Gastroesophageal sphincter (tissue), 4 donors: Measurements from ENCODE around the gene TBC1D24. TPM values are rescaled to one million over a fixed set of nuclear protein-coding genes. Genes with fewer than 3 reads are reported as not detected.

Experiments
- ATAC-seq: fragments of 150-250 bp; one replicate; pipeline ENCODE4 v1.9.1; 2016; ENCODE audit warnings: mild to moderate bottlenecking, moderate library complexity
- H3K27ac ChIP-seq, 4 donors: fragments of 200-600 bp; sonication (generic) in 3 of 4; 1 replicate in 3 of 4; 2 replicates in 1 of 4; pipeline ENCODE4 v1.5.1; 2016 to 2019
- H3K27me3 ChIP-seq: fragments of 200-600 bp; sonication (generic); one replicate; pipeline ENCODE4 v1.5.1; 2019
- H3K36me3 ChIP-seq, 2 donors: fragments of 200-600 bp; sonication (generic); one replicate each; pipeline ENCODE4 v1.5.1; 2019; ENCODE audit warnings: control low read depth in 1 of 2
- H3K4me1 ChIP-seq, 3 donors: fragments of 200-600 bp; sonication (generic); 1 replicate in 2 of 3; 2 replicates in 1 of 3; pipeline ENCODE4 v1.5.1; 2016 to 2019; ENCODE audit warnings: control low read depth in 2 of 3
- H3K4me3 ChIP-seq, 2 donors: fragments of 200-600 bp; sonication (generic); one replicate each; pipeline ENCODE4 v1.5.1; 2019; ENCODE audit warnings: mild to moderate bottlenecking in 1 of 2, moderate library complexity in 1 of 2
- H3K9me3 ChIP-seq, 3 donors: fragments of 200-600 bp; sonication (generic); one replicate each; pipeline ENCODE4 v1.5.1; 2017 to 2019; ENCODE audit warnings: control low read depth in 2 of 3
- CTCF ChIP-seq, 4 experiments: fragments of 200-600 bp in 2 of 4; fragments of 450-650 bp in 2 of 4; sonication (generic) in 1 of 4; IDR thresholded peaks; one replicate each; pipeline ENCODE4 v1.5.1; 2017 to 2019; ENCODE audit warnings: antibody characterized with exemption in 4 of 4, mild to moderate bottlenecking in 2 of 4, moderate library complexity in 2 of 4
- EP300 ChIP-seq: sonication (generic); formaldehyde crosslinking; IDR thresholded peaks from one replicate; pipeline ENCODE4 v1.6.1; 2017; ENCODE audit warnings: antibody characterized with exemption, mild to moderate bottlenecking
- POLR2A ChIP-seq, 2 donors: fragments of 450-650 bp; IDR thresholded peaks; one replicate each; pipeline ENCODE4 v1.6.1; 2017; ENCODE audit warnings: antibody characterized with exemption in 2 of 2, mild to moderate bottlenecking in 2 of 2, moderate library complexity in 1 of 2
- POLR2AphosphoS5 ChIP-seq: sonication (generic); formaldehyde crosslinking; IDR thresholded peaks from one replicate; pipeline ENCODE4 v1.6.1; 2017; ENCODE audit warnings: antibody characterized with exemption
- WGBS, 2 donors: methylation state at CpG; one replicate each; pipeline ENCODE4 v1.1.5; 2018; ENCODE audit warnings: low coverage in 1 of 2; 5-methylcytosine and 5-hydroxymethylcytosine counted together
- total RNA-seq, 4 donors: library from RNA; depleted of rRNA; stranded (reverse); fragments of >200 nt; gene quantifications; one replicate each; pipeline ENCODE4 v1.1.0, GENCODE V29; 2016

The TBC1D24 gene
- total RNA-seq, 4 donors from 2014 or later = 6.2 to 18.4 (median 14.2) TPM

- no peaks in the 10 kb centered on the region for H3K27me3 ChIP-seq
- peak within 1 kb of the TSS; percentile 39 to 78 for H3K4me3 ChIP-seq
- H3K9me3 ChIP-seq = no peaks in the 10 kb centered on the region
- TF ChIP-seq POLR2A (IDR thresholded peaks at IDR 0.05) = peak; percentile 44 to 67
- peak; percentile 83 for TF ChIP-seq POLR2AphosphoS5
- no peak for TF ChIP-seq CTCF (IDR thresholded peaks at IDR 0.05)
- WGBS, 2 donors = no CpG with 5 or more reads among the region's 83 CpGs
- H3K27ac ChIP-seq = peak within 1 kb of the TSS; percentile 57 to 98 (median 96)
- peak; percentile 92 for ATAC-seq
- H3K4me1 ChIP-seq = peaks cover 0 to 71% (median 51%) of the 10 kb centered on the region in 3 donors
- H3K36me3 ChIP-seq = peaks cover 0 to 43% of the 10 kb centered on the region in 2 donors
These were observed 45.3 kb downstream of the TBC1D24 start, which contains the start of gene AMDHD2 for GRCh38 chr16:2520097-2520783. AMDHD2 (plus strand) TSS chr16:2520371; CDS start chr16:2520459, 88 bp downstream.

DNA sequence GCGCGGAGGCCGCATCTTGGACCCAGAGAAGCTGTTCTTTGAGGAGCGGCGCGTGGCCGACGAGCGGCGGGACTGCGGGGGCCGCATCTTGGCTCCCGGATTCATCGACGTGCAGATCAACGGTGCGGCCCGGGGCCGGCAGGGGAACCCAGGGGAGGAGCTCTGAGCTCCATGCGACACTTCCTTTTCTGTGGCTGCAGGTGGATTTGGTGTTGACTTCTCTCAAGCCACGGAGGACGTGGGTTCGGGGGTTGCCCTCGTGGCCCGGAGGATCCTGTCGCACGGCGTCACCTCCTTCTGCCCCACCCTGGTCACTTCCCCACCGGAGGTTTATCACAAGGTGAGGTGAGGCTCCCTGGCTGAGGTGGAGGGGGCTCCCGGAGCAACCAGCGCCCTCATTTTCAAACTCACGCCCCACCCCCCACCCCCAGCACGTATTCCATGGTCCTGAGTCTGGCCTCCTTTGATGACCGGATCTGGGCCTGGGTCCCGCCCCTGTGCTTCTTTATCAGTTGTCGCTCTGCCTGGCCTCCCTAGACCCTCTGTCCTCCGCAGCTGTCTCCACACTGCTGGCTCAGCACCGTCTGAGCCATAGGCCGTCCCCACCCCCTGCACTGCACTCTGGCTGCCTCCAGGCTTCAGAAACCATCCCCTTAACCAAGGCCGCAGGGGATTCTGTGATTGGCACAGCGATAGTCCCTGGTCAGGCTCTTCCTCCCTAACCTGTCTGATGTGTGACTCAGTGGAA, 46.0 kb downstream of the TBC1D24 start:
- Histone ChIP-seq H3K9me3 (no peaks in the 10 kb centered on the region), H3K36me3 (peaks cover 0 to 50% of the 10 kb centered on the region in 2 donors), H3K27ac (peak overlapping the region; percentile 3 to 98 (median 96)), H3K4me1 (peaks cover 0 to 64% (median 44%) of the 10 kb centered on the region in 3 donors), H3K27me3 (no peaks in the 10 kb centered on the region), H3K4me3 (peak overlapping the region; percentile 39 to 78)
- ATAC-seq = no peak
- WGBS, 2 donors = 0 to 46% methylated on average over 1 to 4 of the region's 41 CpGs
- peak in 1 of 4 experiments; percentile 3 for TF ChIP-seq CTCF (IDR thresholded peaks at IDR 0.05)
- no peak for TF ChIP-seq POLR2A (IDR thresholded peaks at IDR 0.05)

DNA sequence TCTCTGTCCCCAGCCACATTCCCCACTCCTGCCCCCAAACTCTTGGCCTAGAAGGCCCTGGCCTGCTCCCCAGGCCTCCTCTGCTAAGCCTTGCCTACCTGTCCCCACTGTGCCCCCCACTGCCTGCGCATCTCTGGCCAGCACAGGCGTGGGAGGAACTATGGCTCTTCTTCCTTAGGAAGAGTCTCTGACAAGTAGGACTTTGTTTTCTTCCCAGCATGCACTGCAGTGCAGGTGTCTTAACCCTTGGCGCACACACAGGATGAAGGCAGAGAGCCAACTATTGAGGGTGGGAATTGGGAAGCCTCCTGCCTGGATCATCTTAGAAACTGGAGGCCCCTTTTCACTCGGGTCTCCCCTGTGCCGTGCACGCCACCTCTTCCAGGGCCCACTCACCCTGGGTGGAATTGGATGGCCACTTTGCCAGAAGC, 48.9 kb downstream of the TBC1D24 start:
- Histone ChIP-seq H3K9me3 (no peaks in the 10 kb centered on the region), H3K4me1 (peaks cover 0 to 35% (median 18%) of the 10 kb centered on the region in 3 donors), H3K27me3 (no peaks in the 10 kb centered on the region), H3K27ac (no peak overlapping the region), H3K4me3 (no peak overlapping the region), H3K36me3 (peaks cover 0 to 78% of the 10 kb centered on the region in 2 donors)
- 92% methylated on average over 5 of the region's 6 CpGs; no CpG with 5 or more reads in 1 of the 2 donors for WGBS, 2 donors
- TF ChIP-seq POLR2A (IDR thresholded peaks at IDR 0.05) (no peak), POLR2AphosphoS5 (no peak), EP300 (no peak), CTCF (IDR thresholded peaks at IDR 0.05) (no peak)
- no peak for ATAC-seq

DNA sequence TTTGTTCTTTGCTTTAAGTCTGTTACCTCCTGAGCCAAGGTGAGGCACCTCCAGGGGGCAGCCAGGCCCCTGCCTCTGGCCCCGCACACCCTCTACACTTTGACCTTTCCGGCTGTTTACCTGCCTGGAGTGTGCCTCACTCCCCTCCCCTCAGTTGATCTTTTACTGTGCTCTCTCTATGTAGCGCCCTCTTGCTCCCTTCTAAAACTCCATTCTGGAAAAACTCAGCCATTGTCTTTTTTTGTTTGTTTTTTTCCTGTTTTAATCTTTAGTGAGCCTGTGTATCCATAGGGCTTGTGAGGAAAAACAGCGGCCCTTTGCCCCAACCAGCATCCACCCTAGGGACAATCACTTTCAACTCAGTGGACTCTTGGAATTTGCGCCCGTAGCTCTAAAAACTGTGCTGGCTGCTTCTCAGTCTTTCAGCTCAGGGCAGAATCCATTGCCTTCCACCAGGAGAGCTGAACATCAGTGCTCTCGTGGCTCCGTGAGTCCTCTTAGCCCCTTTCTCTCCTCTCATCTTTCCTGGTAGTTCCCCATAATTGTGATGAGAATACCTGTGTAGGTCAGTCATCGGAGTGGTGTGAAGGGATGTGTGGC, 49.5 kb downstream of the TBC1D24 start:
- no peak overlapping the region for H3K4me3 ChIP-seq
- no peaks in the 10 kb centered on the region for H3K9me3 ChIP-seq
- TF ChIP-seq CTCF (IDR thresholded peaks at IDR 0.05) = no peak
- TF ChIP-seq EP300 = no peak
- no peak for TF ChIP-seq POLR2A (IDR thresholded peaks at IDR 0.05)
- TF ChIP-seq POLR2AphosphoS5 = no peak
- no peak overlapping the region for H3K27ac ChIP-seq
- H3K27me3 ChIP-seq = no peaks in the 10 kb centered on the region
- H3K4me1 ChIP-seq = peaks cover 0 to 29% (median 12%) of the 10 kb centered on the region in 3 donors
- 85 to 100% methylated on average over 1 to 6 of the region's 9 CpGs for WGBS, 2 donors
- no peak for ATAC-seq
- H3K36me3 ChIP-seq = peaks cover 0 to 79% of the 10 kb centered on the region in 2 donors
